IMR-90 (cell line): ENCODE results near the gene VAV1. TPM values are rescaled to one million over a fixed set of nuclear protein-coding genes. Genes with fewer than 3 reads are reported as not detected.

Source experiments
- ATAC-seq: fragments of 200-7000 bp; cut with Tn5 transposase; 2 replicates; pipeline ENCODE4 v1.9.1; 2020; ENCODE audit warnings: low read depth, mild to moderate bottlenecking, moderate library complexity
- BruUV-seq: library from RNA; stranded (reverse); fragments of 400-500 nt; replicated peaks from 2 replicates; lab custom pipeline; 2021; lab: Mats Ljungman, UMichigan
- CTCF ChIA-PET: fragments of 300-600 bp; formaldehyde crosslinking; extraction: SDS; loops from one replicate; lab custom pipeline; 2021; ENCODE audit warnings: antibody characterized with exemption; lab: Yijun Ruan, JAX
- POLR2A ChIA-PET: fragments of 300-600 bp; sonication (Branson Sonifier 250); formaldehyde crosslinking; loops from one replicate; lab custom pipeline; 2022; ENCODE audit warnings: antibody characterized with exemption; ENCODE audit not compliant: unreplicated experiment; lab: Charles Lee
- DNase-seq: peaks from one replicate; pipeline ENCODE4 v3.0.0; 2013
- H2AFZ ChIP-seq: replicated peaks from 2 replicates; pipeline ENCODE3; 2013; ENCODE audit warnings: low read length, mild to moderate bottlenecking; ENCODE audit not compliant: poor library complexity
- H2AK5ac ChIP-seq: 2 replicates; pipeline ENCODE4 v1.6.1; 2013; ENCODE audit warnings: low read depth, low read length, inconsistent platforms
- H2AK9ac ChIP-seq: replicated peaks from 2 replicates; pipeline ENCODE3; 2013; ENCODE audit warnings: mild to moderate bottlenecking, low read depth, low read length, moderate library complexity; ENCODE audit not compliant: poor library complexity
- H2BK120ac ChIP-seq: 2 replicates; pipeline ENCODE4 v1.6.1; 2013; ENCODE audit warnings: low read depth, low read length, inconsistent platforms
- H2BK15ac ChIP-seq: 3 replicates; pipeline ENCODE4 v1.6.1; 2013; ENCODE audit warnings: low read depth, low read length, inconsistent platforms
- H2BK20ac ChIP-seq: 2 replicates; pipeline ENCODE4 v1.6.1; 2013; ENCODE audit warnings: low read depth, mild to moderate bottlenecking, inconsistent platforms, low read length, moderate library complexity
- H2BK5ac ChIP-seq: 2 replicates; pipeline ENCODE4 v1.6.1; 2013; ENCODE audit warnings: mild to moderate bottlenecking, low read depth, low read length, inconsistent platforms; ENCODE audit not compliant: poor library complexity, severe bottlenecking
- H3K14ac ChIP-seq: replicated peaks from 2 replicates; pipeline ENCODE4 v1.6.1; 2013; ENCODE audit warnings: low read depth, low read length, inconsistent platforms
- H3K18ac ChIP-seq: 2 replicates; pipeline ENCODE4 v1.6.1; 2013; ENCODE audit warnings: low read depth, low read length, control low read depth
- H3K23ac ChIP-seq: 2 replicates; pipeline ENCODE4 v1.6.1; 2013; ENCODE audit warnings: low read depth, low read length, inconsistent platforms
- H3K27ac ChIP-seq: 2 replicates; pipeline ENCODE4 v1.5.1; 2013; ENCODE audit warnings: mild to moderate bottlenecking, control low read depth, low read length; ENCODE audit not compliant: insufficient read depth
- H3K27me3 ChIP-seq: 2 replicates; pipeline ENCODE4 v1.6.1; 2013; ENCODE audit warnings: low read length; ENCODE audit not compliant: control insufficient read depth, insufficient read depth
- H3K36me3 ChIP-seq: 2 replicates; pipeline ENCODE4 v1.6.1; 2013; ENCODE audit warnings: low read length, mixed read lengths; ENCODE audit not compliant: control insufficient read depth, insufficient read depth
- H3K4ac ChIP-seq: 2 replicates; pipeline ENCODE4 v1.6.1; 2013; ENCODE audit warnings: low read depth, low read length, inconsistent platforms
- H3K4me1 ChIP-seq: 2 replicates; pipeline ENCODE4 v1.6.1; 2013; ENCODE audit warnings: low read length, mixed read lengths; ENCODE audit not compliant: control insufficient read depth, insufficient read depth
- H3K4me2 ChIP-seq: 2 replicates; pipeline ENCODE4 v1.6.1; 2013; ENCODE audit warnings: low read depth, mild to moderate bottlenecking, control low read depth, low read length, moderate library complexity
- H3K4me3 ChIP-seq: 2 replicates; pipeline ENCODE4 v1.5.1; 2013; ENCODE audit warnings: low read depth, mild to moderate bottlenecking, control low read depth, low read length, moderate library complexity; ENCODE audit not compliant: insufficient read depth
- H3K56ac ChIP-seq: 2 replicates; pipeline ENCODE4 v1.6.1; 2013; ENCODE audit warnings: low read length, inconsistent platforms; ENCODE audit not compliant: insufficient read depth; ENCODE audit errors: extremely low read depth
- H3K79me1 ChIP-seq, 2 experiments: 2 replicates each; pipeline ENCODE4 v1.6.1; 2013; ENCODE audit warnings: low read length in 2 of 2, inconsistent platforms in 1 of 2, low read depth in 1 of 2
- H3K9ac ChIP-seq: 2 replicates; pipeline ENCODE4 v1.6.1; 2013; ENCODE audit warnings: low read depth, low read length, control low read depth
- H3K9me1 ChIP-seq: 2 replicates; pipeline ENCODE4 v1.6.1; 2013; ENCODE audit warnings: low read length, inconsistent platforms; ENCODE audit not compliant: insufficient read depth
- H3K9me3 ChIP-seq: 2 replicates; pipeline ENCODE4 v1.6.1; 2013; ENCODE audit warnings: low read length; ENCODE audit not compliant: control insufficient read depth, insufficient read depth
- H4K20me1 ChIP-seq: 2 replicates; pipeline ENCODE4 v1.6.1; 2013; ENCODE audit warnings: low read length, inconsistent platforms; ENCODE audit not compliant: insufficient read depth
- H4K5ac ChIP-seq: 2 replicates; pipeline ENCODE4 v1.6.1; 2013; ENCODE audit warnings: mild to moderate bottlenecking, low read depth, low read length, control low read depth
- H4K8ac ChIP-seq, 2 experiments: 2 replicates each; pipeline ENCODE4 v1.6.1; 2013; ENCODE audit warnings: low read depth in 2 of 2, low read length in 2 of 2, control low read depth in 1 of 2, inconsistent platforms in 1 of 2
- H4K91ac ChIP-seq: 2 replicates; pipeline ENCODE4 v1.6.1; 2013; ENCODE audit warnings: low read depth, low read length, inconsistent platforms; ENCODE audit not compliant: insufficient read depth
- CEBPB ChIP-seq: IDR thresholded peaks from 2 replicates; pipeline ENCODE4 v1.6.1; 2012; ENCODE audit warnings: low read depth, low read length, improper control_type of control experiment
- CTCF ChIP-seq: conservative IDR thresholded peaks from 2 replicates; pipeline ENCODE4 v1.5.1; 2012; ENCODE audit warnings: mild to moderate bottlenecking, low read depth, low read length, improper control_type of control experiment
- MAFK ChIP-seq: IDR thresholded peaks from 2 replicates; pipeline ENCODE4 v1.6.1; 2012; ENCODE audit warnings: low read depth, low read length, improper control_type of control experiment
- MAZ ChIP-seq: IDR thresholded peaks from 2 replicates; pipeline ENCODE4 v1.6.1; 2012; ENCODE audit warnings: low read depth, mild to moderate bottlenecking, low read length, improper control_type of control experiment, moderate library complexity, borderline replicate concordance
- NFE2L2 ChIP-seq: fragments of 150-350 bp; IDR thresholded peaks from 2 replicates; pipeline ENCODE4 v1.6.1; 2016; ENCODE audit warnings: low read depth, mild to moderate bottlenecking, low read length
- POLR2A ChIP-seq: IDR thresholded peaks from 2 replicates; pipeline ENCODE4 v1.6.1; 2012; ENCODE audit warnings: mild to moderate bottlenecking, low read depth, low read length
- RAD21 ChIP-seq: IDR thresholded peaks from 2 replicates; pipeline ENCODE4 v1.6.1; 2012; ENCODE audit warnings: low read length, improper control_type of control experiment
- RCOR1 ChIP-seq: IDR thresholded peaks from 2 replicates; pipeline ENCODE4 v1.6.1; 2012; ENCODE audit warnings: mild to moderate bottlenecking, low read length, improper control_type of control experiment; ENCODE audit not compliant: insufficient replicate concordance
- SMC3 ChIP-seq: fragments of 150-350 bp; IDR thresholded peaks from 2 replicates; pipeline ENCODE4 v1.6.1; 2016; ENCODE audit warnings: low read depth, mild to moderate bottlenecking, antibody characterized with exemption, low read length, moderate library complexity
- USF2 ChIP-seq: fragments of 150-350 bp; IDR thresholded peaks from 2 replicates; pipeline ENCODE4 v1.6.1; 2017; ENCODE audit warnings: mild to moderate bottlenecking, antibody characterized with exemption, low read length, low read depth
- WGBS, 2 experiments: methylation state at CpG; one replicate each; pipeline versions ENCODE4 v1.1.5 to v1.1.7; 2013; ENCODE audit warnings: missing lambda C conversion rate in 2 of 2; ENCODE audit not compliant: insufficient read length in 1 of 2; ENCODE audit errors: extremely low coverage in 2 of 2; 5-methylcytosine and 5-hydroxymethylcytosine counted together
- dilution Hi-C: fragments of 300-500 bp; cut with HindIII; formaldehyde crosslinking; loops from one replicate; pipeline ENCODE4 v1.14.3; 2018; ENCODE audit warnings: low sequenced_read_pairs; ENCODE audit not compliant: unreplicated experiment
- in situ Hi-C: fragments of 300-500 bp; cut with MboI; formaldehyde crosslinking; loops from 3 replicates; pipeline ENCODE4 v1.14.3; 2019; ENCODE audit warnings: low sequenced_read_pairs, inconsistent platforms, mixed read lengths
- intact Hi-C: fragments of 100-400 bp; cut with micrococcal nuclease; formaldehyde crosslinking; loops from 2 replicates; pipeline ENCODE4 v1.10.0; 2022
- polyA plus RNA-seq, 3 experiments: library from polyadenylated mRNA; depleted of rRNA; stranded (reverse); fragments of >200 nt; gene quantifications; 2 replicates each; pipeline ENCODE4 v1.2.3, GENCODE V29; 2012; ENCODE audit warnings: low replicate concordance in 1 of 3
- total RNA-seq: library from RNA; depleted of rRNA; stranded (reverse); fragments of >200 nt; gene quantifications from 2 replicates; pipeline ENCODE4 v1.2.3, GENCODE V29; 2012

Gene VAV1
- total and polyA plus RNA-seq, 2 of the 4 experiments (the other 2 are of a cell fraction) = not detected

GRCh38 chr19:6737284-6737872, 35.1 kb upstream of the VAV1 start, which contains the start of gene GPR108 (continued):
- no peak for TF ChIP-seq RAD21

GRCh38 chr19:6737873-6738786, 34.4 kb upstream of the VAV1 start:
- peak overlapping the region; percentile 97 for H2AFZ ChIP-seq
- H3K4me3 ChIP-seq = no peak overlapping the region

More at GRCh38 chr19:6737873-6738786, 34.4 kb upstream of the VAV1 start:
- H4K8ac ChIP-seq = peak overlapping the region; percentile 67 to 92
- H3K23ac ChIP-seq = no peak overlapping the region
- H3K27me3 ChIP-seq = no peaks in the 10 kb centered on the region
- H3K18ac ChIP-seq = no peak overlapping the region
- peak overlapping the region; percentile 31 for H3K27ac ChIP-seq
- peak overlapping the region; percentile 89; the same call in 1 of the 2 replicates for H3K4me2 ChIP-seq
- peak overlapping the region; percentile 19; the same call in 1 of the 2 replicates for H3K56ac ChIP-seq
- in situ Hi-C loops = loop anchor here (10.0 kb wide), 2 partner anchors 127 to 223 kb away; no protein-coding TSS in a partner anchor
- peaks cover 18% of the 10 kb centered on the region for H3K4me1 ChIP-seq
- H4K20me1 ChIP-seq = no peaks in the 10 kb centered on the region
- H2BK15ac ChIP-seq = 0 out of 3 replicates have a peak overlapping the region, but pooled peaks have one; percentile 3
- no peak overlapping the region for H3K9ac ChIP-seq
- peak overlapping the region; percentile 76 for H2BK120ac ChIP-seq
- dilution Hi-C loops = no loop called here
- DNase-seq (peak; percentile 80), ATAC-seq (peak; percentile 4)
- H3K9me1 ChIP-seq = peaks cover 7% of the 10 kb centered on the region; the same call in 1 of the 2 replicates
- peaks cover 3 to 60% of the 10 kb centered on the region in 2 experiments for H3K79me1 ChIP-seq
- peak overlapping the region; percentile 85 for H2AK9ac ChIP-seq
- CTCF ChIA-PET = interaction anchor here (0.5 to 3.6 kb wide), 4 partner anchors 10 to 356 kb away, joined by 3 to 25 read pairs (median 3); no protein-coding TSS in a partner anchor
- intact Hi-C loops = loop anchor here (1.0 to 10.0 kb wide), 9 partner anchors 31 to 611 kb away; partner anchors contain the start of genes ALKBH7, KHSRP, TNFSF9 and ZNF557
- WGBS, 2 experiments = 18% methylated on average over 5 of the region's 13 CpGs; no CpG with 5 or more reads in 1 of the 2 experiments
- peak overlapping the region; percentile 2; the same call in 1 of the 2 replicates for H2BK20ac ChIP-seq
- peak overlapping the region; percentile 53 for H2AK5ac ChIP-seq
- POLR2A ChIA-PET = no interaction called here
- peaks cover 4% of the 10 kb centered on the region for H3K36me3 ChIP-seq
- H3K14ac ChIP-seq = peak overlapping the region; percentile 14; the same call in 1 of the 2 replicates
- peak overlapping the region; percentile 15 for H4K91ac ChIP-seq
- no peaks in the 10 kb centered on the region for H3K9me3 ChIP-seq
- peak overlapping the region; percentile 74 for H2BK5ac ChIP-seq
- peak overlapping the region; percentile 91 for H4K5ac ChIP-seq
- BruUV-seq = no TSS peak
- TF ChIP-seq MAFK (no peak), MAZ (peak; percentile 41; the same call in 1 of the 2 replicates), USF2 (no peak), CTCF (peak; percentile 69), CEBPB (peak; percentile 84), RCOR1 (no peak), POLR2A (no peak), RAD21 (peak; percentile 71), NFE2L2 (no peak), SMC3 (peak; percentile 76)
- peak overlapping the region; percentile 76 for H3K4ac ChIP-seq
